Activated naive CD8-positive, alpha-beta T cell (primary cell): Measurements from ENCODE around the gene MYO16.

Experiments used
- H3K27ac Mint-ChIP-seq: one replicate; pipeline ENCODE4 v1.8.0; 2021; ENCODE audit warnings: mixed read lengths
- H3K27me3 Mint-ChIP-seq: one replicate; pipeline ENCODE4 v1.8.0; 2021; ENCODE audit warnings: mixed read lengths
- H3K36me3 Mint-ChIP-seq: one replicate; pipeline ENCODE4 v1.8.0; 2021; ENCODE audit warnings: mixed read lengths
- H3K4me1 Mint-ChIP-seq: one replicate; pipeline ENCODE4 v1.8.0; 2021; ENCODE audit warnings: low read depth, mixed read lengths
- H3K4me3 Mint-ChIP-seq: one replicate; pipeline ENCODE4 v1.8.0; 2021; ENCODE audit warnings: mild to moderate bottlenecking, mixed read lengths
- H3K9me3 Mint-ChIP-seq: one replicate; pipeline ENCODE4 v1.8.0; 2021; ENCODE audit warnings: low read depth, mixed read lengths

MYO16 gene

DNA sequence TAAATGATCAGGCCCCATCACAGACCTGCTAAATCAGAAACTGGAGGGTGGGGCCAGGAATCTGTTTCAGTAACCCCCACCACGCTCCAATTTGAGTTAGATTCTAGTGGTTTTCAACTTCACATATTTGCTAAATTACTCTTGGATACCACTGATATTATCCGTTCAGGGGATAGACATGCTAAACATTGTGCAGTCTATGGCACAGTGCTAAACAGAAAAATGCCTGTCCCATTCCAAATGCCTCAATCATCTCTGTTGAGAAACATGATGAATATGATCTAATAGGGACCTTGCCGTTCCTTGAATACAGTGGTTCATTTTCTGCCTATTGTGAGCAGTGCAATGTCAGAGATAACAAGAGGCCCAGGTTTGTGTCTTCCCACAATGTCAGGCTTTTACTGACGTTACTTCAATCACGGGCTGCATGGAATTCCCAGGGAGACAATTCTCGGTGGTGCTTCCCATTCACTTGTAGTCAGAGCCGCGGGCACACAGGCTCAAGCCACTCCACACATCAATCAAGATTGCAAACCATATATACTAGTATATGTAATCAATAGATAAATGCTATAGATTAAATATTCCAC lies 52.7 kb downstream of the MYO16 start:
- Mint-ChIP-seq H3K4me3 (no peak overlapping the region), H3K27me3 (no peaks in the 10 kb centered on the region), H3K9me3 (no peaks in the 10 kb centered on the region), H3K27ac (no peak overlapping the region), H3K4me1 (no peaks in the 10 kb centered on the region), H3K36me3 (no peaks in the 10 kb centered on the region)

DNA sequence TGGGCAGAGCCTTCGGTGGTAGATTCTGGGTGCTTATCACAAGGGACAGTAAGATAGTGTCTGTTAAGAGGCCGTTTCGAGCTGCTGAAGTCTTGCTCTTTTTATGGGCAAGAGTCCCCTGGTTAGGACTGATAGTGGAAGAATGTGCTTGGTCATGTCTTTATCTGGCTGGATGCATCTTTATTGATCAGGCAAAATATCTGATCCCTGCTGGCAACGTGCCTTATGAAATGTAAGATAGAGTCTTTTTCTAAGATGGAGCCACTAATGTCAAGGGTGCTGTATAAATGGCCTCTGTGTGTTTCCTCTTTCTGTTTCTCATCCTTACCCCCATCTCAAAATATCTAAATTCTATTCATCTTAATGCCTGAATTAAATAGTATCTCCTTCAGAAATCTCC lies 53.3 kb downstream of the MYO16 start:
- H3K4me1 Mint-ChIP-seq, result no peaks in the 10 kb centered on the region
- no peak overlapping the region for H3K27ac Mint-ChIP-seq
- no peak overlapping the region for H3K4me3 Mint-ChIP-seq
- no peaks in the 10 kb centered on the region for H3K36me3 Mint-ChIP-seq
- no peaks in the 10 kb centered on the region for H3K9me3 Mint-ChIP-seq
- no peaks in the 10 kb centered on the region for H3K27me3 Mint-ChIP-seq

DNA sequence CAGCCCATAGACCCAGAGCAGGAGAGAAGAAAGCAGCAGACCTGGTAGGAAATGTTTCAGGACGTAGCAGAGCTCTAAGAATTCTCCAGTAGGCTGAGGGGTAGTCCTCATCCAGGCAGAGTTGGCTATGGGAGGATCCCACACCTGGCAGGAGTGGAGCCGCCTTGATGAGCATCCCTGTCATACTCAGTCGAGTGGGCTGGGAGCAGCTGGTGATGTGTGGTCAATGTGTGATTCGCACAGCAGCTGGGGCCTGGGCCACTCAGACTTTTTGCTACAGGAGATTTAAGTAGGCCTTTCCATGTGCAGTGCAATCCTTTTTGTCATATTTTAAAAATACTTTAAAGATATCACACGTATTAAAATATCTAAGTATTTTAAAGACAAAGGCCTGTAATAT lies 56.6 kb downstream of the MYO16 start:
- H3K27me3 Mint-ChIP-seq, result no peaks in the 10 kb centered on the region
- no peaks in the 10 kb centered on the region for H3K4me1 Mint-ChIP-seq
- no peak overlapping the region for H3K4me3 Mint-ChIP-seq
- no peaks in the 10 kb centered on the region for H3K36me3 Mint-ChIP-seq
- H3K27ac Mint-ChIP-seq, result no peak overlapping the region
- no peaks in the 10 kb centered on the region for H3K9me3 Mint-ChIP-seq

DNA sequence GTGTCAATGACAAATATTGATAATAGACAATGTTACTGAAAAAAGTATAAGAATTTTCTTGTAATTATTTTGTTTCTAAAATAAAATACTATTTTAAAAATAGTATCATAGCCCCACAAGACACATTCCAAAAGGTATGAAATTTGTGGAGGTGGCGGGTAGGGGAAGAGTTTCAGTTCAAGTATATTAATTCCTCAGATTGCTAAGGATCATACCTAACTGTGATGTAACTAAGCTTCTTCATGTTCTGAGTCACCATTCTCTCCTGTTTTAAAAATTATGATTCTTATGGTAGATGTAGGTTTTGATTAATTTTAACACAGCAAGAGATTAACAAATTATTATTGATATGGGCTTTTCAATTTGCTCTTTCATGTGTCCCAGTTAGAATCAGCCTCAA lies 61.3 kb downstream of the MYO16 start:
- H3K9me3 Mint-ChIP-seq, result no peaks in the 10 kb centered on the region
- no peak overlapping the region for H3K27ac Mint-ChIP-seq
- H3K36me3 Mint-ChIP-seq, result no peaks in the 10 kb centered on the region
- H3K4me3 Mint-ChIP-seq, result no peak overlapping the region
- no peaks in the 10 kb centered on the region for H3K27me3 Mint-ChIP-seq
- H3K4me1 Mint-ChIP-seq, result no peaks in the 10 kb centered on the region

DNA sequence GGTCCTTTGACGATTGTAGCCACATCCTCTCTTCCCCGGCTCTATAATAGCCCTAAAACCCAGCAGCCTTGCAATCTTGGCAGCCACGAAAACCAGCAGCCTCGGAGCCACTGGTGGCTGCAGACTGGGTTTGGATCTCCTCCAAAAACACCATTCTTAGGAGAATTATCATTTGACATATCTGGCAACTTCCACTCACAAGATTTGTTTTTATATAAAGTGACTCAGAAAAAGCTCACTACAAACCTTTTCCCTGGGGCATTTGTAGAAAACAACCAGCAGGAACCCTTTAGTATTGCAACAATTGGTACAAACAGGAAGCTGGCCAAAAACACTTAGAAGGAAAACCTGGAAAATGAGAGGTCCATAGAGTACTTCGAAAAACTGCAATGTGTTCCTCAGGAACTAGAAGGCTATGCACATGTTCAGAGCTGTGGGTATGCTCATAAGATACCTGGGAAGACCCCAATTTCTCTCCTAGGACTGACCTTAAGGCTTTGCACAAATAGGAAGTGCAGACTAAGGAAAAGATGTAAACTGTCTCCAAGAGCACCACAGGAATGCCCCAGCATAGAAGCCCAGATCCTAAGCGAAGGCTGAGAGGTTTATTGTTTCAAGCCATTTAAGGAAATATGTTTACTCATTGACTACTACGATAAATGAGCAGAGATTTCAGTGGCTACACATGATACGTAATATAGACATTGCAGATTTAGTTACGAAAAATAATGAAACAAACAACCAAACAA lies 71.2 kb downstream of the MYO16 start:
- H3K27me3 Mint-ChIP-seq, result peaks cover 5% of the 10 kb centered on the region
- no peaks in the 10 kb centered on the region for H3K4me1 Mint-ChIP-seq
- no peaks in the 10 kb centered on the region for H3K36me3 Mint-ChIP-seq
- H3K27ac Mint-ChIP-seq, result no peak overlapping the region
- no peak overlapping the region for H3K4me3 Mint-ChIP-seq
- peaks cover 29% of the 10 kb centered on the region for H3K9me3 Mint-ChIP-seq

- H3K4me1 Mint-ChIP-seq, result no peaks in the 10 kb centered on the region
- no peak overlapping the region for H3K4me3 Mint-ChIP-seq
- no peak overlapping the region for H3K27ac Mint-ChIP-seq
Observed at GRCh38 chr13:108702171-108702570, 72.8 kb downstream of the MYO16 start.

DNA sequence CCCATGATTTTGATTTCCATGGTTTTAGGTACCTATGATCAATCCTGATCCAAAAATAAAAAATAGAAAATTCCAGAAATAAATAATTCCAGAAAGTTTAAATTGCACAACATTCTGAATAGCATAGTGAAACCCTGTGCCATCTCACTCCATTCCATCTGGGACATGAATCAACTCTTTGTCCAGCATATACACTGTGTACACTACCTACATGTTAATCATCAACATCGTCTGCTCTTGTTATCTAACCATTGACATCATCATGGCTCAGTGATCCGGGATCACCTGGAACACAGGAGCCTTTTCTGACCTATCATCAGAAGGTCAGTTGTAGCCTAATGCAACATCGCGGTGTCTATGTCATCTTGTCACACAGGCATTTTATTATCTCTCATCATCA lies 75.6 kb downstream of the MYO16 start:
- Mint-ChIP-seq H3K4me1 (no peaks in the 10 kb centered on the region), H3K36me3 (no peaks in the 10 kb centered on the region)

More at GRCh38 chr13:108702171-108702570, 72.8 kb downstream of the MYO16 start:
- Mint-ChIP-seq H3K27me3 (peaks cover 2% of the 10 kb centered on the region), H3K36me3 (no peaks in the 10 kb centered on the region), H3K9me3 (peaks cover 29% of the 10 kb centered on the region)

DNA sequence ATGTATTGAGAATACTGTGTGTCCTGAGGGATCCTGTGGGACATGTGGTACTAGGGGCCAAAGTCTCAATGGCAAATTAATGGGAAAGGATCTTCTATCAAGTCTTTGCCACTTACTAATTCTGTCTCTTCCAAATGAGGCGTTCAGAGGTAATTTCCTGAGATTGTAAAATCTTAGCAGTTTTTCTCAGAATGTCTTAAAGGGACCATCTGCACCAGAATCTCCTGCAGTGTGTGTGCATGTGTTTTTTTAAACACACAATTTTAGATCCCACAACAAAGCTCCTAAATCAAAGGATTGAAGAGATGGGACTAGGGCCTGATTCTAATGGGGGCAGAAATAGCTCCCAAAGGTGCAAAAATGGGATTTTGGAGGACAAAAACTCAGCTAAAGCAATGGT lies 78.2 kb downstream of the MYO16 start:
- H3K4me1 Mint-ChIP-seq, result no peaks in the 10 kb centered on the region
- peaks cover 6% of the 10 kb centered on the region for H3K9me3 Mint-ChIP-seq
- H3K27ac Mint-ChIP-seq, result no peak overlapping the region
- H3K36me3 Mint-ChIP-seq, result no peaks in the 10 kb centered on the region
- no peak overlapping the region for H3K4me3 Mint-ChIP-seq
- peaks cover 2% of the 10 kb centered on the region for H3K27me3 Mint-ChIP-seq

More for the DNA sequence above, 75.6 kb downstream of the MYO16 start:
- no peak overlapping the region for H3K27ac Mint-ChIP-seq
- H3K9me3 Mint-ChIP-seq, result peaks cover 25% of the 10 kb centered on the region
- peaks cover 2% of the 10 kb centered on the region for H3K27me3 Mint-ChIP-seq
- H3K4me3 Mint-ChIP-seq, result no peak overlapping the region

- Mint-ChIP-seq H3K27ac (no peak overlapping the region), H3K27me3 (no peaks in the 10 kb centered on the region), H3K4me1 (no peaks in the 10 kb centered on the region)
Observed at GRCh38 chr13:108708921-108709320, 79.5 kb downstream of the MYO16 start.

DNA sequence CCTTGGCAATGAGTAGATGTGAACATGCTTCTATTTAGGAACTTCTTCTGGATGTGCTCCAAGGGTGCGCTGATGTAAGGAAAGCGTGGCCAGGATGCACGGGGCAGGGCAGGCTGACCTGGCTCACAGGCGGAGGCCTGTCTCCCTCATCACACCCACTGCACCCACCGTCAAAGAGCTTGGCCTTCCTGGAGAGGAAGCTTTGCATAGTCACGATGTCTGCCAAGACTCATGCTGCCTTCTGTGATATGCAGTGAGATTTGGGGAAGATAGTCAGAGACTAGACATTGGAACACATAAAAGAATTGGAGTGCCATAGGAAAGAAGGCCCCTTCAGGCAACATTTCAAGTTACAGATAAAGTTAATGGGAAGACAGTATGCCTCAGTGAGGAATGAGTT lies 82.0 kb downstream of the MYO16 start:
- H3K27ac Mint-ChIP-seq, result no peak overlapping the region

More at GRCh38 chr13:108708921-108709320, 79.5 kb downstream of the MYO16 start:
- Mint-ChIP-seq H3K9me3 (peaks cover 3% of the 10 kb centered on the region), H3K36me3 (no peaks in the 10 kb centered on the region), H3K4me3 (no peak overlapping the region)

DNA sequence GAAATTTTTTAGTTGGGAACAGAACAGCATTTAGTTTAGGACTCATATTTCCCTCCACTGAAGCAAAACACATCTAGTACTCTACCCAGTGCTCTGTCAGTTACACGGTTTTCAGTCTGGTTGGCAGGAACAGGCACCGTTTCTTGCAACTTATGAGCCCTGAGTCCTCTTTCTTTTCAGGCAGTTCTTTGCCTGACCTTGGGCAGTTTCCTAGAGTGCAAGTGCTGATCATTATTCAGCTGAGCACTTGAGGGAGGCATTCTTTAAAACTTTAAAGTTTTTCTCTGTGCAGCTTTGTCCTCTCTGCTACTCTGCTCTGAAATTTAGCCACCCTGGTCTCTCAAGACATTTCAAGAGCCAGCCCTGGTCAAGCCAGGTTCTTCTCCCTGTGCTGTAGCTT lies 96.1 kb downstream of the MYO16 start:
- no peak overlapping the region for H3K4me3 Mint-ChIP-seq
- no peaks in the 10 kb centered on the region for H3K36me3 Mint-ChIP-seq
- peaks cover 2% of the 10 kb centered on the region for H3K27me3 Mint-ChIP-seq
- H3K9me3 Mint-ChIP-seq, result no peaks in the 10 kb centered on the region
- H3K4me1 Mint-ChIP-seq, result no peaks in the 10 kb centered on the region
- no peak overlapping the region for H3K27ac Mint-ChIP-seq

More for the DNA sequence above, 82.0 kb downstream of the MYO16 start:
- no peak overlapping the region for H3K4me3 Mint-ChIP-seq
- no peaks in the 10 kb centered on the region for H3K27me3 Mint-ChIP-seq
- H3K4me1 Mint-ChIP-seq, result no peaks in the 10 kb centered on the region
- H3K9me3 Mint-ChIP-seq, result no peaks in the 10 kb centered on the region
- no peaks in the 10 kb centered on the region for H3K36me3 Mint-ChIP-seq

GRCh38 chr13:108728370-108728769 lies 99.0 kb downstream of the MYO16 start:
- peaks cover 2% of the 10 kb centered on the region for H3K27me3 Mint-ChIP-seq
- H3K27ac Mint-ChIP-seq, result no peak overlapping the region
- H3K4me3 Mint-ChIP-seq, result no peak overlapping the region
- H3K4me1 Mint-ChIP-seq, result no peaks in the 10 kb centered on the region
- no peaks in the 10 kb centered on the region for H3K36me3 Mint-ChIP-seq
- no peaks in the 10 kb centered on the region for H3K9me3 Mint-ChIP-seq

- Mint-ChIP-seq H3K9me3 (no peaks in the 10 kb centered on the region), H3K27ac (no peak overlapping the region), H3K27me3 (peaks cover 2% of the 10 kb centered on the region), H3K4me3 (no peak overlapping the region), H3K4me1 (no peaks in the 10 kb centered on the region), H3K36me3 (no peaks in the 10 kb centered on the region)
Observed at GRCh38 chr13:108733022-108733560, 103.7 kb downstream of the MYO16 start.

GRCh38 chr13:108734676-108735075 lies 105.3 kb downstream of the MYO16 start:
- no peaks in the 10 kb centered on the region for H3K27me3 Mint-ChIP-seq
- H3K9me3 Mint-ChIP-seq, result peaks cover 3% of the 10 kb centered on the region
- no peaks in the 10 kb centered on the region for H3K36me3 Mint-ChIP-seq
- no peak overlapping the region for H3K4me3 Mint-ChIP-seq
- no peaks in the 10 kb centered on the region for H3K4me1 Mint-ChIP-seq
- H3K27ac Mint-ChIP-seq, result no peak overlapping the region

DNA sequence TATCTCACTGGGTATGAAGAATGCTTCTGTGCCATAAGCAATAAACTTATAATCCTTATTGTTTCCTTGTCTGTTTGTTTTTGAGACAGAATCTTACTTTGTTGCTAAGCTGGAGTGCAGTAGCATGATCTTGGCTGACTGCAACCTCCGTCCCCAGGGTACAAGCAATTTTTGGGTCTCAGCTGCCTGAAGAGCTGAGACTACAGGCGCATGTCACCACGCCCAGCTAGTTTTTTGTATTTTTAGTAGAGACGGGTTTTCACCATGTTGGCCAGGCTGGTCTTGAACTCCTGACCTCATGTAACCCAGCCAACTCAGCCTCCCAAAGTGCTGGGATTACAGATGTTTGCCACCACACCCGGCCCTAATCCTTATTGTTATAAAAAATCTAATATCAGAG lies 112.5 kb downstream of the MYO16 start:
- Mint-ChIP-seq H3K27me3 (peaks cover 4% of the 10 kb centered on the region), H3K36me3 (no peaks in the 10 kb centered on the region), H3K27ac (no peak overlapping the region), H3K4me1 (no peaks in the 10 kb centered on the region), H3K9me3 (peaks cover 9% of the 10 kb centered on the region), H3K4me3 (no peak overlapping the region)
